HG02981 (cell line): Measurements from ENCODE around the gene SH2D3C.

Experiments
- ATAC-seq: cut with Tn5 transposase; IDR thresholded peaks from one replicate; pipeline ENCODE4 v1.9.1; 2021; ENCODE audit warnings: mild to moderate bottlenecking, moderate library complexity; ENCODE audit not compliant: unreplicated experiment

Gene SH2D3C

DNA sequence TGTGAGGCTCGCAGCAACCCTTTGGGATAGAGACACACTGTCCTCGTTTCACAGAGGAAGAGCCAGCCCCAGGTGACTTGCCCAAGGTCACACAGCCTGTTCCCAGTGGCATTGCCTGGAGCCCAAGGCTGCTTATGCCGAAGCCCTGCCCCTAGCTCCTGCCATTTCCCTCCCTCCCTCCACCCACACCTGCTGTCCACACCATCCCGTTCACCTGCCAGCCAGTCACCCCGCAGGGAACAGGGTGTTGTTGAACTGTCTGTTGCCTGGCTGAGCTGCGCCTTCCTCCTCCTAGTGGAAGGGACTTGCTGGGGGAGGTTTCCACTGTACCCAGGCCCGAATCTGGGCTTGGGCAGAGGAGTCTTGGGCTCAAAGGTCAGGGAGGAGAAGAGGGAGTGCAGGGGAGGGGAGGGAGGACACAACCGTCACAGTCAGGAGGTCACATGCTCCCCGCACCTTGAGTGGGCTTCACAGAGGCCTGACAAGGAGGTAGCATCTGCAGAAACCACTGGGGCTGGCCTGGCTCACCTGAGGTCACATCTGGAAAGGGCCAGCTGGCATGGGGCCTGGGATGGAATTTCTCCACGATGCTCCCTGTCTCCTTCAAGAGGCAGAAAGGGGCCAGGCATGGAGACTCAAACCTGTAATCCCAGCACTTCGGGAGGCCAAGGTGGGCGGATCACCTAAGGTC lies 56.3 kb downstream of the SH2D3C start:
- ATAC-seq = no peak

DNA sequence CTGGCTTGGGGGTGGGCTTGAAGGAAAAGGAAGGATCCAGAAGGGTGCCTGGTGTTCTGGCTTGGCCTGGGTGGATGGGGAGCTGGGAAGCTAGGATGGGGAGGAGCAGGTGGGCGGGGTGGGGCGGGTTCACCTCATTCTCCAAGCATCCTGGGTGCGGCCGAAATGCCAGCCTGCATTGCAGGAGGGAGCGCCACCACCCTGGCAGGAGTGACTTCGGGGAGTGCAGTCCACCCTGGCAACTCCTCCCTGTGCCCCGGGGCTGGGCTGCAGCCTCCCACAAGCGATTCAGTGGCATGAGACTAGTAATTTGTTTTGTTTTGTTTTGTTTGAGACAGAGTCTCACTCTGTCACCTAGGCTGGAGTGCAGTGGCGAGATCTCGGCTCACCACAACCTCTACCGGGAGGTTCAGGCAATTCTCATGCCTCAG lies 57.1 kb downstream of the SH2D3C start:
- ATAC-seq = no peak

DNA sequence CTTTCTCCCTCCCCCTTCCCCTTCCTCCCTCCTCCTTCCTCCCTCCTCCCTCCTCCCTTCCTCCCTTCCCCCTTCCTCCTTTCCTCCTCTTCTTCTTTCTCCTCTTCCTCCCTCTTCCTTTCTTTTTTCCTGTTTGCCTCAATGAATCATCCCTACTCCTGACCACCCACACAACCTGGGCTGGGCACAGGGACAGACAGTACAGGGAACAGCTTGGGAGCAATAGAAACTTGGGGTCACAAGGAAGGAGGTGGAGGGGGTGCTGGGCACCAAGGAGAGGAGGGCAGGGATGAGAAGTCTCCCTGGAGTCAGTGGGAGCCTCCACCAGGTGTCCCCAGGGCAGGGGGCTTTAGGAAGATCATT lies 57.6 kb downstream of the SH2D3C start:
- ATAC-seq = no peak

- ATAC-seq = no peak
Observed at GRCh38 chr9:127720031-127720864, 58.2 kb downstream of the SH2D3C start.

DNA sequence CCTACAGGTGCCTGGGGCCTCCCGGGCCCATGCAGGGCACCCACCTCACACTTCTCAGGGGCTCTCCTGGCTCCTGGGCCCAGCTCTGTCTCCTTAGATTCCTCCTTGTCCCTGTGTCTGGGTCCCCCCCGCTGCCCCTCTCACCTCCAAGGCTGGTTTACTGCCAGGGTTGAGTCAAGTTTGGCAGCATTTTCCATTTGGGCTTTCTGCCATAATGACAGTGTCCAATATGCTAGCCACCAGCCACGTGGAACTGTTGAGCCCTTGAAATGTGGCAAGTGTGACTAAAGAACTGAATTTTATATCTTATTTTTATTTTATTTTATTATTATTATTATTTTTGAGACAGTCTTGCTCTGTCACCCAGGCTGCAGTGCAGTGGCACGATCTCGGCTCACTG lies 60.7 kb downstream of the SH2D3C start:
- ATAC-seq = no peak

DNA sequence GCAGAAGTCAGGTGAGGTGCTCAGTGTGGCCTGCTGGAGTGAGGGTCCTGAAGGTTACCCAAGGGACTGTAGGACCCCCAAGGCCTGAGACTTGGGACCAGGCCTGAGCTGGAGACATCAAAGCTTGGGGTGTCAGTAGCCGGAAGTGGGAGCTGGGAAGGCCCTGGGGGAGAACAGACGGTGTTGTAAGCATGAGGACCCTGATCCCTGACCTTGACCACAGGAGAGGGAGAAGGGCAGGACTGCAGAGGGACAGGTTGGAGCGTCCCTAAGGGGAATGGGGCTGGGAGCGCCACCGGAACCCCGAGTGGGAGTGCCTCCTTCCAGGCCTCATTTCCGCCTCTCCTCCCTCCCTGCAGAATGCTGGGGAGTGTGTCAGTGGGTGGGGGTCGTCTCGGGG lies 62.1 kb downstream of the SH2D3C start:
- no peak for ATAC-seq

DNA sequence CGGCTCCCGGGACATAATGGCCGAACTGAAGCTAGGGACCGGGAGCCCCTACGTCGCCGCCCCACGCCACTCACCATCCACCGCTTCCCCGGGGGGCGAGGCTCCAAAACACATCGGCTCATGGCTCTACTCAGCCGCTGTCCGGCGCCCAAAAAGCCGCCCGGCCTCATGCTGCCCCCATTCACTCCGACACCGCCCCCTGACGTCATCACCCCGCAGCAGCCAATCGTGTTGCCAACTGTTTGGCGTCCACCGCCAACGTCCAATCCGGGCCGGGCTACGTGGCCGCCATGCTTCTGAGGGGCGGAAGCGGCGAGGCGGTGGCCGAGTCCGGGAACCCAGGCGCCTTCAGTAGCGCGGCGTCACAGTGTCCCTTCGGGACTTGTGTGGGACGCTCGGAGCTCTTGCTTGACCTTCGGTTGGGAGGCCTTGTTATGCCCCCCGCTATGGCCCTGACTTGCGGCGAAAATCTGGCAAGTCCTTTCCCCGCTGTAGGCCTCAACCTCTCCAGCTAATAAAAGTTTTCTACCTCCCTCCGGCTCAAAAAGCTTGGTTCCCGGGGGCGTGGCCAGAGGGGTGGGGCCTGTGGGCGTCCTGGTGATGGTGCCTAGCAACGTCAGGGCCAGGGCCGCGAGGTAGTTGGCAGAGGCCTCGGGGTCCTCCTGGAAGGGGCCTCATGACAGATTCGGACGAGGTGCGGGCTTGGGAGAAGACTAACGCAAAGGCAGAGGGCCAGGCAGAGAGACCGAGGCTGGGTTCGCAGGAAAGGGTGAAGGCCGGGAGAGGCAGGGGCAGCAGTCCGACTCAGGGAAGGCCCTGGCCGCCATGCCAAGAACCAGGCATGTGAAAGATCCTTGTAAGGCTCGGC lies 62.8 kb downstream of the SH2D3C start, which contains the start of the genes PTRH1 and TTC16:
Gene PTRH1, minus strand, starts transcription at position 194 of the 868 bp plus-strand sequence. Its CDS starts 24 bp downstream, at position 170.
Gene TTC16, plus strand, starts transcription at position 610 of the 868 bp plus-strand sequence. Its CDS starts 67 bp downstream, at position 677.
- ATAC-seq = peak; percentile 92

DNA sequence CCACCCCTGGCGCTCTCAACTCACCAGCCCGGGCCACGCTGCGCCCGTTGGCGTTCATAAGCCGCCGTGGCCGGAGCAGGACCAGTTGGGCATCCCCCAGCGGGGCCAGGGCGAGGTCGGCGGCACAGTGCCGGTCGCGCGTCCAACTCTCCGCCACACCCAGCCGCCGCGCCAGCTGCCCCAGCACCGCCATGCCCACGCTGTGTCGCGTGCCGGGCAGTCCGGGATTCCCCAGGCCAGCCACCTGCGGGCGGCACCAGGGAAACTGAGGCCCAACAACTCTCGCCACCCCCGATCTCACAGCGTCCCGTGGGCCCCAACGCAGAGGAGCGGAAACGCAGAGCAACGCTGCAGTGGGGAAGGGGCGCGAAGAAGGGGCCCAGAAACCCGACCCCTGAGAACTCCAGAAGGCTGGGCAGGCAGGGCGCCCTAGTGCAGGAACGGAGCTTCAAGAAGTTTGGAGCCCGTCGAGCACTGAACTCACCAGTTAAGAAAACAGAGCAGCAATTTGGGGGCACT lies 63.5 kb downstream of the SH2D3C start:
- ATAC-seq = no peak

- no peak for ATAC-seq
Observed at GRCh38 chr9:127714020-127714750, 64.3 kb downstream of the SH2D3C start.

GRCh38 chr9:127712867-127713266 lies 65.6 kb downstream of the SH2D3C start:
- ATAC-seq = no peak

GRCh38 chr9:127712371-127712770 lies 66.1 kb downstream of the SH2D3C start:
- ATAC-seq = no peak

DNA sequence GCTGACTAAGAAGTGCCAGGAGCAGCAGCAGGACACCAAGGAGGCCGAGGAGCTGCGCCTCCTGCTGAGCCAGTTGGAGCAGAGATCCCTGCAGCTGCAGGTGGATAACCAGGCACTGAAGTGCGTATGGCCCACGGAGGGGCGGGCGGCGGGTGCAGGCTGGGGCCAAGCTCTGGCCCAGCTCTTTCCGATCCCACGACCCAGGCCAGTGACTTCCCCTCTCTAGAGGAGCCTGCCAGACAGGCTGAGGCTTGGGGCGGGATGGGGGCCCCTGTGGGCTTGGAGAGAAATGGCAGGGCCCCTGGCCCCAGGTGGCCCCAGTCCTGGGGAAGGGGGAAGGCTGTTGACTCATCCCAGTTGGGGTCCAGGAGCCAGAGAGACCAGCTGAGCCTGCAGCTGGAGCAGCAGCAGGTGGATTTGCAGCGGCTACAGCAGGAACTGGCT lies 66.6 kb downstream of the SH2D3C start:
- ATAC-seq = no peak

DNA sequence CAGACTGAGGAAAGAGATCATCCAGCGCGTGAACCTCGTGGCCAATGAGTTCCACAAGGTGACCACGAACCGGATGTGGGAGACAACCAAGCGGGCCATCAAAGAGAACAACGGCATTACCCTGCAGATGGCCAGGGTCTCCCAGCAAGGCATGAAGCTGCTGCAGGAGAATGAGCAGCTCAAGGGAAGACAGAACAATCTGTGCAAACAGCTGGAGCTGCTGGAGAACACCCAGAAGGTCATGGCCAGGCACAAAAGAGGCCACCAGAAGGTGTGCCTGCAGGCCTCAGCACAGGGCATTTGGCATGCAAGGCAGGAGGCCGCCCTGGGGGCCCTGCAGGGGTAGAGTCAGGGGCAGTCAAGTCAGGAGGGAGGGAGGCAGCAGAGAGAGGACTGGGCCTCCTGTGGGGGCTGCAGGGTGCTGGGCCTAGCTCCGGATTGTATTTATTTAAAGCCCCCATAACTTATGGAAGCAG lies 67.2 kb downstream of the SH2D3C start:
- no peak for ATAC-seq

DNA sequence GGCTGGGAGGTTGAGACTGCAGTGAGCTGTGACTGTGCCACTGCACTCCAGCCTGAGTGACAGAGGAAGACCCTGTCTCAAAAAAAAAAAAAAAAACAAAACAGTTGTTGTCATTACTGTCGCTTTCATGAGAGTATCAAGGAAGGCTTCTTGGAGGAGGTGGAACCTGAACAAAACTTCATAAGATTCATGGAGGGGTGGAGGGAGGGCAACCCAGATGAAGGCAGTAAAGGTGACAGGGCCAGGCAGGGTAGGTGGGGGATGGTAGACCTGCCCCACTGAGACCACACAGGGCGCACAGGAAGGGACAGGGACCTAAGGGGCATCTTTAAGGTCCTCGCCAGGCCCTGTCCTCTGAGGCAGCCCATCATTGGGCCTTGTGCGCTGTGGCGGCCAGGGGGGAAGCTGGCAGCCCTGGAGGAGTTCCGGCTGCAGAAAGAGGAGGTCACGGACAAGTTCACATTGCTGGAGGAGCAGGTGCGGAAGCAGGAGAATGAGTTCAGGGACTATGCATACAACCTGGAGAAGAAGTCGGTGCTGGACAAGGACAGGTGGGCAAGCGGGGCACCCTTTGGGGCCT lies 68.2 kb downstream of the SH2D3C start:
- no peak for ATAC-seq

DNA sequence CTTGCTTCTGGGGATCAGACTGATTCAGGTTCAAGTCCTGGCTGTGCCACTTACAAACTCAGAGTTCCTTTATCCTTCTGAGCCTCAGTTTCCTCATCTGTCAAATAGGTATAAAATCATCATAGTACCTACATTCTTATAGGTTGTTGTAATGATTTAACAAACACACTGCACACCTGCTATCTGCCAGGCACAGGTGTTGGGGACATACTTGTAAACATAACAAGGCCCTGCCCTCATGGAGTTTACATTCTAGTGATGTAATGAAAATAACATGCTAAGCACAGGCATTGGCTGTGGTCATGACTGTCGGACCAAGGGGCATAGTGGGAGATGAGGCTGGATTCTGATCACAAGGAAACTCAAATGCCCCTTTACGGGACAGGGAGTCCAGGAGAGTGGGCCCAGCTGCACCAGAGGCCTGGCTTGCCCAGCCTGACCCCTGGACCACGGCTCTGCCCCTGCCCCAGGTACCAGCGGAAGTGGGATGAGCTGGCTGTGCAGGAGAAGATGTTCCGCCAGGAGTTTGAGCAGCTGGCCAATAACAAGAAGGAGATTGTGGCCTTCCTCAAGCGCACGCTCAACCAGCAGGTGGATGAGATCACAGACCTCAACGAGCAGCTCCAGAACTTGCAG lies 69.4 kb downstream of the SH2D3C start:
- ATAC-seq = no peak

- ATAC-seq = no peak
Observed at GRCh38 chr9:127707766-127708165, 70.7 kb downstream of the SH2D3C start.

GRCh38 chr9:127706836-127707241 lies 71.6 kb downstream of the SH2D3C start, which contains the start of gene CFAP157:
Gene CFAP157, plus strand, starts transcription at chr9:127706988. Its CDS starts 44 bp downstream, at chr9:127707032.
- ATAC-seq = no peak

DNA sequence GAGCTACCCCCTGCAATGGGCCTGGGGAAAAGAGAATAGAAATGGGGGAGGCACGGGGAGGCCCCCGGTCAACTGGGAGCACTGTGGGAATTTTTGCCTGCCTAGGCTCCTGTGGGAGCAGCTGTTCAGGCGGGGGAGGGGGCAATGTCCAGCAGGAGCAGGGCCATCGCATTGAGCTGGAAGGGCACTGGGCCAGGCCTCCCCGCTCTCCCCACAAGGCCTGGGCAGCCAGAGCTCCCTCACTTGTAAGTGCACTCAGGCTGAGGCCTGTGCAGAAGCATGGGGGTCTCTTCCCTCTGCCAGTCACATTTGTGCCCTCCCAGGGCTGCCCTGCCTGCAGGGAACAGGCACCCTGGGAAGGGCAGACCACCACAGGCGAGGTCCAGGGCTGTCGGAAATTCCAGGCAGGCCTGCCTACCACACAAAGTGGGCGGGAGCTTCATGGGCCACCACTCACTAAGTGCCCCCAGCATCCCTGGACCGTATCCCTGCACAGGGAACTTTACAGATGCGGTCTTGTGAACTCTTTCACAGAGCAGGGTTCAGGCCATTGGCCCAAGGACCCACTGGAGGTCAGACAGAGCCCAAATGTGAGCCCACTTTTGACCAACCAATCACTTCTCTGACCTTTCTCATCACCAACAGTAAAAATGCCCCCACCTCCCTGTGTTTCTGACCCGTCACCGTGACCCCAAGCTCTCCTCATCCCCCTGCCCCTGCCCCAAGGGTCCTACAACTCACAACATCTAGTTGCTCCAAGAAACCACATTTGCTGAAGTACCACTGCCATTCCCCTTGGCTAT lies 72.7 kb downstream of the SH2D3C start:
- no peak for ATAC-seq
